ENCODE results near the gene LATS1. TPM values are rescaled to one million over a fixed set of nuclear protein-coding genes. Genes with fewer than 3 reads are reported as not detected.
"Not testable (repeated sequence)": the region's sequence is repeated elsewhere in the genome, so short reads cannot be mapped to it uniquely, and the experiment has no call there.

Gene LATS1
- 14.6 TPM for total RNA-seq
- long read RNA-seq, partial matches to known transcripts, result 1 of 5 reads
- long read RNA-seq, other reads (novel, unspliced or antisense), result 2 of 5 reads

DNA sequence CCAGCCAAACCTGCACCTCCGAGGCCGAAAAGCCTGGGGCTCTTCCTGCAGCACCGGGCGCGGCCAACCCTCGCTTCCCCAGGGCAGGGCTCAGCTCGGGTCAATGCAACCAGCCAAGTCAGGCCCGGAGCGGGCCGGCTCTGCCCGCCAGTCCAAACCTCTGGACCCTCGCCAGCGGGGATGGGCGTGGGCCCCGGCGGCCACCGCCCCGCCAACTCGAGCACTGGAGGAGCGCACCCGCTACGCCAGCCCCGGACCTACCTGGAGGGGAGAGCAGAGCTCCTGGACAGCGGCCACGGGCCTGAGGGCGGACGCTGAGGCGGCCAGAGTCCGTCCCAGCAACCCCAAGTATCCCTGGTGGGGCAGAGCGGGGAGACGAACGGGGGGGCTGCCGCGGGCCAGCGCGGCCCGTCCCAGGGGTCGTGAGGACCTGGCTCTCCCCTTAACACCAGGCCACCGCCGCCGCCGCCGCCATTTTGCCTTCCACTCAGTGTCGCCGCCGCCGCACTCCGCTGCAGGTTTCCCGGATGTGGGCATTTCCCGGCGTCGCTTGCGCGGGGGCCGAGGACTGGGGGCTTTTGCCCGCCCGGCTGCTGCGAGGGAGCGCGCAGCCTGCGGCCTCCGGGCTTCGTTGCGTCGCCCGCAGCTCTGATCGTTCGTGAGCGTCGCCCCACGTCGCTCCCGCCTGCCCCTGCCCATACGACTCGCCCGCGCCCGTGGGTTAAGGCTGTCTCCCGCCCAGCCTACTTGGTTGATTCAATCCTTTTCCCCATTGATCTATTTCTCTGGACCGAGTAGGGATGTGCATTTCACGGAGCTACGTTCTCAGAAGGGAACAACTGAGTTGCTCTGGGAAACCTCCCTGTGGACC lies at the start of gene LATS1:
Gene LATS1, minus strand, starts transcription at position 514 of the 871 bp plus-strand sequence. CDS start 15,975 bp downstream, outside the sequence.
- peak; percentile 96 for DNase-seq (ENCODE audit: low spot score)
- intact Hi-C loops (cut with DNase I), result loop anchor here (5.0 kb wide), 2 partner anchors 151 to 209 kb away; partner anchors contain the start of gene GINM1

DNA sequence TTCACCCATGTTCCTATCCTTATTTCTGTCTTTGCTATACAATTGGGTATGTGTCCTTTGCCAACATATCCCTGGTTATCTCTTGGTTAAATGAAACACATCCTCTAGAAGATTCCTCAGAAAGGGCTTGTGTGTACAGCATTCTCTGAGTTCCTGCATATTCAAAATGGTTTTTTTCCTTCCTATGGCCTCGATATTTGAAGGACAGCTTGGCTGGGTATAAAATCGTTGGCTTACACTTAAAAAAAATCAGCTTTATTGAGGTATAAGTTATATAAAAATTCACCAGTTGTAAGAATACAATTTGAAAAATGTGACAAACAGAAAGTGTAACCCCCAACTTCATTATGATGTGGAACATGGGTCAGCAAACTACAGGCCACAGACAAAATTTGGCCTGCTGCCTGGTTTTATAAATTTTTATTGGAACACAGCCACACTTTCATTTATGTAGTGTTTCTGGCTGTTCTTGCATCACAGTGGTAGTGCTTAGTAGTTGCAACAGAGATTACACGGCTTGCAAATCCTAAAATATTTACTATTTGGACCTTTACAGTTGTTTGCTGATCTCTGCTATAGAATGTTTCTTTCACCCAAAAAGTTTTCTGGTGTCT lies 48.4 kb upstream of the LATS1 start:
- intact Hi-C loops (cut with DNase I), result no loop called here
- no peak for DNase-seq (ENCODE audit: low spot score)

DNA sequence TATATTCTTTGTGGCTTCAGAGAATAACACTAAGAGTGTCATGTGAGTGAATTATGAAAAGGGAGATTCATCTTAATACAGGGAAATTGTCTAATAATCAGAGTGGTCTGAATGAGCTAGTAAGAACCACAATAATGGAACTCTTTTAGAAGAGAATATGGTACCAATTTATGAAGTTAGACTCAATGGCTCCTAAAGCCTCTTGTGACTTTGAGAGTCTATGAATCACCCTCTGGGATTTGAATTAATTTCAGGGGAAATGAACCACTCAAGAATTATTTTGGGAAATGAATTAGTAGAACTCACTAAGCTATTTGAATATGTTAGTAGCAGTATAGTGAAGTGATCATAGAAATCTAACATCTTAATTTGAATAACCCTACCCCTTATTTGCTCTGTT lies 46.0 kb upstream of the LATS1 start:
- DNase-seq (ENCODE audit: low spot score), result no peak
- intact Hi-C loops (cut with DNase I), result no loop called here

DNA sequence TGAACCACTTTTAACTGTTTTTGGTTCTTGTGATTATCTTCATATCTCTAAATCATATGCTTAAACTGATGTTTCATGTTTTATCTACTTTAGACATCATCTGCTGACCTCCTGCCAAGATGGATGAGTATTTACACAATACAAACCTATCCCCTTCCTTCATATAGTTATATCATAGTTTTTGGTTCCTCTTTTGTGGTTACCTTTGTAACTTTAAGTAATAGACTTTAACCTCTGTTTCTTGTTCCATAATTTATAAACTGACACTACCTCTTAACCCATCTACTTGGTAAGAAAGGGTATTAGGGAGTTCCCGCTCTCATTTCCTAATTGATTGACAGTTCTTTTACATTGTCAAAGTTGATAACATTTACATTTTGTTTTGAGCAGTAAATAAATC lies 43.5 kb upstream of the LATS1 start:
- intact Hi-C loops (cut with DNase I), result no loop called here

DNA sequence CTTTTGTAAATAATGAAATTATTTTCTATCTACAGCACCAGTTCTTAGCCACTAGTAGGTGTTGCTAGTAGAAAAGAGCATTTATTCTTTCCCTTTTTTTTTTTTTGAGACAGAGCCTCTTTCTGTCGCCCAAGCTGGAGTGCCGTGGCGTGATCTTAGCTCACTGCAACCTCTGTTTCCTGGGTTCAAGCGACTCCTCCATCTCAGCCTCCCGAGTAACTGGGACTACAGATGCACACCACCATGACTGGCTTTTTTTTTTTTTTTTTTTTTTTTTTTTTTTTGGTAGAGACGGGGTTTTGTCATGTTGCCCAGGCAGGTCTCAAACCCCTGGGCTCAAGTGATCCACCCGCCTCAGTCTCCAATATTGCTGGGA lies 38.3 kb upstream of the LATS1 start:
- DNase-seq (ENCODE audit: low spot score), result no peak
- intact Hi-C loops (cut with DNase I), result no loop called here

More for the DNA sequence above, 43.5 kb upstream of the LATS1 start:
- no peak for DNase-seq (ENCODE audit: low spot score)

DNA sequence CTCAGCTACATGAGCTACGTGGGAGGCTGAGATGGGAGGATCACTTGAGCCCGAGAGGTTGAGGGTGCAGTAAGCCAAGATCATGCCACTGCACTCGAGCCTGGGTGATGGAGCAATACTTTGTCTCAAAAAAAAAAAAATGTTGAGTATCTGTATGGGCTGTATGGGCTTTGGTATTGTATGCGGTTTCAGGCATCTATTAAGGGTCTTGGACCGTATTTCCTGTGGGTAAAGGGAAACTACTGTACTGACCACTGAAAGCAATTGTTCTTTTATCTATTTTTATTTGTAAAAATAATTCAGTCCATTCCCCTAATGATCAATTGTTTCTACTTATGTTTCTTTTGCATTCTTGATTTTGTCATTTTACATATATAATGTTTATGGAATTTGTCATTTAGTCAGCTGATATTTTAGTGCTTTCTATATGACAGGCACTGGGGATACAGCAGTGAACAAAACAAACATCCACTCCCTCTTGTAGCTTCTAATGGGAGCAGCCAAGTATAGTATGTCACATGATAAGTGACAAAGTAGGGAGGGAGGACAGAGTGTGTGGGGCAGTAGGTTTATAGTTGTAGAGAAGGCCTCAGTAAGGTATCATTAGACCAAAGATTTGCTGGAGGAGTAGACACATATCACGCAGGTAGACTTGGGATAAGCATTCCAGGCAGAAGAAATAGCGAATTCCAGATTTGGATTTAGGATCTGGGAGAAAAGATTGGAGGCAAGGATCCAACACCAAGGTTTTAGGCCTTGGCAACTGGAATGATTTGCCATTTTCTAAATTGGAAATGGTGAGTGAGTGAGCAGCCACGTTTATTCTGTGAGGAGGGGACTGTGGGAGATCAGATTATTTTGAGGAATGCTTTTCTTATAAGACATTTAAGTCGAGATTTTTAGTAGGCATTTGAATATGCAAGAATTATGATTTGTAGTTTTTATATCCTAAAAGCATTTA lies 37.7 kb upstream of the LATS1 start:
- no peak for DNase-seq (ENCODE audit: low spot score)
- intact Hi-C loops (cut with DNase I), result no loop called here

DNA sequence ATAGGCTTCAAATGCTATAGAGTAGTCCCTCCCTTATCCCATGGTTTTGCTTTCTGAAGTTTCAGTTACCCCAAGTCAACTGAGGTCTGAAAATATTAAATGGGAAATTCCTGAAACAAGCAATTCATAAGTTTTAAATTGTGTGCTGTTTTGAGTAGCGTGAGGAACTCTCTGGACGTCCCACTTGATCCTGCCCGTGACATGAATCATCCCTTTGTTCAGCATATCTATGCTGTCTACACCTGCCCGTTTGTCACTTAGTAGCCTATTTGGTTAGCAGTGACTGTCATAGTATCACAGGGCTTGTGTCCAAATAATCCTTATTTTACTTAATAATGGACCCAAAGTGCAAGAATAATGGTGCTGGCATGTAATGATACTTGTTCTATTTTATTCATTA lies 36.6 kb upstream of the LATS1 start:
- no peak for DNase-seq (ENCODE audit: low spot score)
- intact Hi-C loops (cut with DNase I), result no loop called here

DNA sequence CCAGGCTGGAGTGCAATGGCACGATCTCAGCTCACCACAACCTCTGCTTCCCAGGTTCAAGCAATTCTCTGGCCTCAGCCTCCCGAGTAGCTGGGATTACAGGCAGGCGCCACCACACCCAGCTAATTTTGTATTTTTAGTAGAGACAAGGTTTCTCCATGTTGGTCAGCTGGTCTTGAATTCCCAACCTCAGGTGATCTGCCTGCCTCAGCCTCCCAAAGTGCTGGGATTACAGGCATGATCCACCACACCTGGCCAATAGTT lies 35.4 kb upstream of the LATS1 start:
- intact Hi-C loops (cut with DNase I), result not testable (repeated sequence)

DNA sequence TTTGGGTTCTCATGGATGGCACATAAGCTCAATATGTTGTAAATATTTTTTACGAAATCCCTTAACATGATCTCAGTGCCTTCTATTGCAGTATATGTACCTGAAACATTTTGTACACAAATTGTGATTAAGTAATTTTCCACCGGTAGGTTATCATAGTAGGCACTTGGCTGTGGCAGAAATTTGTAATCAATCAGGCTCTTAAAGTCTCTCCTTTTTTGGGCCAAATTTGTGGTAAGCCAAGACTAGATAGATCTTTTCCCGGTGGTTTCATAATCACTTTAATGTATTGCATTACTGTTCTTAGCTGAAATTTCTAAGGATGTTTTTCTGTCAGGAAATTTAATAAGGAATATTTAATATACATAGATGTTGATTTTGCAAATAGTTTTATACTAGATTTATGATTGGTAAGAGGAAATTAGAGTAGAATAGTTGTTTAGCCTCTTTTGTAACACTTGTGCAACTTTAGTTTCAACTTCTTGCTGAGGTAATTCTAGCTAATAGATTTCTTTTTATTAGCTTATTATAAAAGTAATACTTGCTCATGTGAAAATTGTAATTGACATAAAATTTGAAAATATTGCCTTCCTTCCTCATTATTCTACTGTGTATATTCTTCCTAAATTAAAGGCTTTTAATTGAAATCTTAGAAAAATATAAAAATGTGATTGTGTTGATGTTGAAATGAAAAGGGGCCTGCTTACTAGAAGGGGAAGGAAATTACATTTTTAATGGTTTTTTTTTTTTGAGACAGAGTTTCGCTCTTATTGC lies 34.9 kb upstream of the LATS1 start:
- DNase-seq (ENCODE audit: low spot score), result no peak
- intact Hi-C loops (cut with DNase I), result no loop called here

More for the DNA sequence above, 35.4 kb upstream of the LATS1 start:
- not testable (repeated sequence) for DNase-seq (ENCODE audit: low spot score)

DNA sequence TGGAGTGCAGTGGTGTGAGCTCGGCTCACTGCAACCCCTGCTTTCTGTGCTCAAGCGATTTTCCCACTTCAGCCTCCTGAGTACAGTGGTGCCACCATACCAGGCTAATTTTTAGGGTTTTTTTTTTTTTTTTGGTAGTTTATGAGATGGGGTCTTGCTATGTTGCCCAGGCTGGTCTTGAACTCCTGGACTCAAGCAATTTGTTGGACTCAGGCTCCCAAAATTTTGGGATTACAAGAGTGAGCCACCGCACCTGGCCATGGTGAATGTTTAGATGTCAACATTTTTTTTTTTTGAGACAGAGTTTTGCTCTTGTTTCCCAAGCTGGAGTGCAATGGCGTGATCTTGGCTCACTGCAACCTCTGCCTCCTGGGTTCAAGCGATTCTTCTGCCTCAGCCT lies 34.0 kb upstream of the LATS1 start:
- intact Hi-C loops (cut with DNase I); DNase-seq (ENCODE audit: low spot score): not testable (repeated sequence)

DNA sequence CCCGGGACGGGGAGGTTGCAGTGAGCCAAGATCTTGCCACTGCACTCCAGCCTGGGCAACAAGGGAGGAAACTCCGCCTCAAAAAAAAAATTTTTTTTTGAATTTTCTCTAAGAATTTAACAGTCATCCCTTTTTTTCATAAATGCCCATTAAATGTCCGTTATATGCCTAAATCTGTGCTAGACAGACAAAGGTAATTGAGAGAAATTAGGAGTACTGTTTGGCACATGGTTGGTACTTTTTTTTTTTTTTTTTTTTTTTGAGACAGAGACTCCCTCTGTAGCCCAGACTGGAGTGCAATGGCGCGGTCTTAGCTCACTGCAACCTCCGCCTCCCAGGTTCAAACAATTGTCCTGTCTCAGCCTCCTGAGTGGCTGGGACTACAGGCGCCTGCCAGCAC lies 33.3 kb upstream of the LATS1 start:
- DNase-seq (ENCODE audit: low spot score), result no peak
- intact Hi-C loops (cut with DNase I), result no loop called here

DNA sequence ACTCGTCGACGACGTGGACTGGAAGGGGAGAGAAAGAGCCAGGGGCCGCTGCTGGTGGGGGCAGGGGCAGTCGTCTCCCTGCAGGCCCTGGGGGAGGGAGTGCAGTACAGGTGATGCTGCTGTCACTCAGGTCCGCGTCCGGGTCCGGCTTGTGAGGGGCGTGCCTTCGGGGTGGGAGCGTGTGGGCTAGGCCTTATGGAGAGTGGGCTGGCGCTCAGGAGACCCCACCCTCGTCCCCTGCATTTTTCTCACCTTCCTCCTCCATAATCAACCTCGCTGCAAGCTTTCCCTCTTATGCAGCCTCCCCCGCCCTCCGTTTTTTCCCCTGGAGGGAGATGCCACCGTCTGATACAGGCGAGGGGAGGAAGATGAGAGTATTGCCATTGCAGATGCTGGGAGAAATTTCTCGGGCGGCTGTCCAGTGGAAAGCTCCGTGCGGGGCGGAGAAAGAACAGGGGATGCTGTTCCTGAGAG lies 32.3 kb upstream of the LATS1 start:
- intact Hi-C loops (cut with DNase I), result no loop called here
- no peak for DNase-seq (ENCODE audit: low spot score)

DNA sequence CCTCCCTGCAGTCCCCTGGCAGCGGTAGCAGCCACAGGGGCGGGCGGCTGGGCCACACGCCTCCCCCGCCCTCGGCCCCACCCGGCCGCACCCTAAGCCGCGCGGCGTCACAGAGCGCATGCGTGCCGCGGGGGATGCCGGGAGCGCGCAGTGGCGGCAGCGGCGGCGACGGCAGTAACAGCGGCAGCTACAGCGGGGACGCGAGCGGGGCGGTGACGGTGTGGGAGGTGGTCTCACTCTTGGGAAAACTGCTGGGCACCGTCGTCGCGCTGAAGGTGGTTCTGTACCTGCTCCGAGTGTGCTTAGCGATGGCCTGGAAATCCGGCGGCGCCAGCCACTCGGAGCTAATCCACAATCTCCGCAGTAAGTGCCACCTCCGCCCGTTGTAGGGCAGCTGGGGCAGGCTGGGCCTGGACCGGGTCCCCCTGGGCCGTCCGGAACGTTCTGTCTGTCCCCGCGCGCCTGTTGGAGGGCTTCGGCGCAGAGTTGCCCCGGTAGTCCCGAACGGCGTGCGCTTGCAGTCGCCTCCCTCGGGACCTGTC lies 31.8 kb upstream of the LATS1 start, which contains the start of gene PCMT1:
Gene PCMT1, plus strand, starts transcription at position 148 of the 542 bp plus-strand sequence. Its CDS starts 161 bp downstream, at position 309.
- DNase-seq (ENCODE audit: low spot score), result peak; percentile 96
- intact Hi-C loops (cut with DNase I), result no loop called here

DNA sequence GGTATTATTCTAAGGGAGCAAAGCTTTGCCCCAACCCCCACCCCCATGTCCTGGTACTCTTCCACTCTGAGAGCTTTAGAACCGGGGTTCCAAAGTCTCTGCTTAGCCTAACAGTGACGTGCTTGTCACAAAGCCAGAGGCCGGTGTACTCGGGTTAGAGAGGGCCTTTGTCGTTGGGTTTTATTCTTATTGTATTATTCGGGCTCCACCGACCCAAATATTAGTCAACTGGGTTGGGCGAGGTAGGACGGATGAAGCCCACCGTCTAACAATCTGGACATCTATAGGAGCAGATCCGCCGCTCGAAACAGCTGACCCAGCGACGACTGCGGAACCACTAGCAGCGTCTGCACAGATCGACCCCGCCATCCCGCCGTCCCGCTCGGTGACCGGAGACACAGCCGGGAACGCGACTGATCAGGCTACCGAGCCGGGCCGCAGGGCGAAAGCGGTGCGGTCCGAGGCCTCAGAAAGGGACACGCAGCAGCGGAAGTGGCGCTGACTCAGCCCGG lies 31.2 kb upstream of the LATS1 start:
- intact Hi-C loops (cut with DNase I); DNase-seq (ENCODE audit: low spot score): not testable (repeated sequence)

DNA sequence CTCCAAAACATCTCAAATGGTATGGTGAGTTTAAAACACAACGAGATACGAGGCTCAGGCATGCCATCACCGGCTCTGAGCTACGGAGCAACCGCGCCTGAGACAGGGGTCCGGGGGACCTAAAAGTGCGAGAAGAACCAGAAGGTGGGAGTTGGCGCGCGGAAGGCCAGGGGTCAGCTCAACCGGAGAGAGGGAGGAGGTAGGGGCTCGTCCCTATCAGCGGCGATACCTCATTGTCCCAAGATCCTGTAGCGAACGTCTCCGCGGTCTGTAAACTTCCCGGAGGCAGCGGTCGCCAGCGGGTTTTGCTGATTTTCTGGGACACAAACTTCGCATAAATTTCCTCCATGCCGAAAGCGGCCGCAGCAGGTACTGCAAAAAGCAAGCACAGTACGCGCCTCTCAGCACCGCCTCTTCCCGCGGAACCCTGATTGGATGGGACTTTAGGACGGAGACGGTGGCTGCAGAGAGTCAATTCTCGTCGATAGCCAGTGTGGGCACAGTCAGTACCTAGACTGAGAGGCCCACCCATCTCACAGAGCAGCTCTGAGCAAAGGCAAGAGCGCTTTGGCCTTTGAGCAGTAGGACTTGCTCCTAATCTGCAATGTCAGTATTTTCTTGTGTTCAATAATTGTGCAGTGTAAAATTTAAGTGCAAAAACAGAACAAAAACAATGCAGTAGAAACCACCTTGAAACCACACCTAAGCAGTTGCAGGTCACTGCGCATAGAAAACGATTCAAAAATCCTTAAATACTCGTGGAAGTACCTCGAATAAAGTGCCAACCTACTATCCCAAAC lies 28.4 kb upstream of the LATS1 start, which contains the start of gene NUP43:
Gene NUP43, minus strand, starts transcription at position 383 of the 800 bp plus-strand sequence. Its CDS starts 34 bp downstream, at position 349.
- intact Hi-C loops (cut with DNase I), result no loop called here
- DNase-seq (ENCODE audit: low spot score), result peak; percentile 96

DNA sequence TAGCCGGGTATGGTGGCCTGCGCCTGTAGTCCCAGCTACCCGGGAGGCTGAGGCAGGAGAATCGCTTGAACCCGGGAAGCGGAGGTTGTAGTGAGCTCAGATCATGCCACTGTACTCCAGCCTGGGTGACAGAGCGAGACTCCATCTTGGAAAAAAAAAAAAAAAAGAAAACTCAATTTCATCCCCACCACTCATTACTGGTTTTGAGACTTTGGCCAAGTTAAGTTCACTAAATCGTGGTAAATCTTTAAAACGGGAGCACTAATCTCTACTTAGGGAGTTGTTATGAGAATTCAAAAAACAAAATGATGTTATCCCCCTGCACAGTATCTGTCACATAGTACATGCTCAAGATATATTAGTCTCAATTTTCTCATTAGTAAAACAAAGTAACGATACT lies 27.4 kb upstream of the LATS1 start:
- DNase-seq (ENCODE audit: low spot score); intact Hi-C loops (cut with DNase I): not testable (repeated sequence)

DNA sequence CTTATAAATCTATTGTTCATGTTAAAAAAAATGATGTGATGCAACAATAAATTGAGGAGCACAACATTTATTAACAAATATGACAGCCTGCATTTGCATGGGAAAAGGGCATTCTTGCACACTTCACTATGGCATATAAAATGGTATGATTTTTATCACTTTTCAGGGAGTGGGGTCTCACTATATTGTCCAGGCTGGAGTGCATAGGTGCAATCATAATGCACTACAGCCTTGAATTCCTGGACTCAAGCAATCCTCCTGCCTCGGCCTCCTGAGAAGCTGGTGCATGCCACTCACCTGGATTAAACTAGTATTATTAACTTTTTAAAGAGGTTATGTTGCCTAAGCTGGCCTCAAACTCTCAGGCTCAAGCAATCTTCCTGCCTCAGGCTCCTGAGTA lies 17.0 kb upstream of the LATS1 start:
- no peak for DNase-seq (ENCODE audit: low spot score)
- intact Hi-C loops (cut with DNase I), result no loop called here

Measured in cardiac septum (tissue), 1 donor.